GM19372 (cell line): ENCODE measurements around the gene RARRES1.
"Not testable (repeated sequence)": the region's sequence is repeated elsewhere in the genome, so short reads cannot be mapped to it uniquely, and the experiment has no call there.

Source experiments
- ATAC-seq: cut with Tn5 transposase; IDR thresholded peaks from one replicate; pipeline ENCODE4 v1.9.1; 2021; ENCODE audit warnings: mild to moderate bottlenecking, low read depth, moderate library complexity; ENCODE audit not compliant: unreplicated experiment

RARRES1 gene

DNA sequence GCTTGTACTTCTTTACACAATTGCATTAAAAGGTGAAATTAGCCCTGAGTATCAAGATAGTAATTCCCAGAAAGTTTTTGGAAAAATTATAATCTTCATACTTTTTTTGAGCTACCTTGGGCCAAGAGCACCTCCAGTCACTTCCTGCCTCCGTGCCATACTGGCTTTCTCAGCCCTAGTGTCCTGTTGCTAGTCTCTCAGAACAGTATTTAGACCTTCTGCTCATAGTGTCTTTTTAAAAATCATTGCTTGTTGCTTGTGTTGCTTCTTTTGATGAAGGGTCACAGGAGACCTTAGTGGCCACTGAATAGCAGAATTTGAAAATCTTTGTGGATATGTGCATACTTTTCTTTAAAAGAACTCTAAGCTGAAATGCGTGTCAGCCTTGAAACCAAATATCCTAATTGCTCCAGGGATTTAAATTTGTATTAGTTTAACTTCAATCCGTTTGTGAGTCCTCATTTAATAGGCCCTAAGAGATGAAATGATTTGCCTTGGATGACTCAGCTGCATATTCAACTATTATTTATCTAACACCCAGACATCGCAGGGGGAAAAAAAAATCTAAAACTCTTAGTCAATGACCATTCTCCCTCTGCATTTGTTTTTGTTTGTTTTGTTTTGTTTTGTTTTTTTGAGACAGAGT lies 30.7 kb downstream of the RARRES1 start:
- ATAC-seq, result no peak

DNA sequence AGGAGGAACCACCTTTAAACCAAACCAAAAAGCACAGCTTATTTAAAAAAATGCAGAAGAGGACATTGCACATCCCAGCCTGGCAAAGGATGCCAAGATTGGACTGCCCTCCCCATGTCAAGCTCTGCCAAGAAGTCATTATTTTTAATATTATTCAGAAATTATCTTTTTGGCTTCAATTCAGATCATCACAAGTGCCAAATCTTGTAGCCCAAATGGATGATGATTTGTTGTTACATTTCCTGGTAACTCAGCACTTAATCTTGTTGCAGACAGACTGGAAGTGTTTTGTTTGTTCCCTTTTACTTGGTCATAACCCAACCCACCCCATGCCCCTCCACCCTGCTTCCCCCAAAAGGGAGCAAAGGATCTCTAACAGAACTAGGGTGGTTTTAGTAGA lies 31.7 kb downstream of the RARRES1 start:
- no peak for ATAC-seq

DNA sequence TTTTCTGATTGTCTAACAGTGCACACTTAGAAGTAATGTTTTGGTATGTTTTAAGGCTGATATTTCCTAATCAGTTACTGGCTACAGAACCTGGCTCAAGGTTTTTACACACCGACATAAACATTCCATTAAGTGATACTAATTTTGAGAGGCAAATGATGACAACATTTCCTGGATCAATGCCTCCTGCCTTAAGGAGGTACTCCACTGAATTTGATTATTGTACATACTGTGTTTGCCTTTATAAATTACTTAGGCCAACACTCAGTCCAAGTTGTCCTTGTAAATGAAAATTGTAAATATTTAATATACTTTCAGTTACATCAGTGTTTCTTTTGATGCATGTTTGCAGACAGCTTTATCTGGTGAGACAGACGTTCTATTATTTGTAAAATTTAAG lies 35.6 kb downstream of the RARRES1 start:
- no peak for ATAC-seq

DNA sequence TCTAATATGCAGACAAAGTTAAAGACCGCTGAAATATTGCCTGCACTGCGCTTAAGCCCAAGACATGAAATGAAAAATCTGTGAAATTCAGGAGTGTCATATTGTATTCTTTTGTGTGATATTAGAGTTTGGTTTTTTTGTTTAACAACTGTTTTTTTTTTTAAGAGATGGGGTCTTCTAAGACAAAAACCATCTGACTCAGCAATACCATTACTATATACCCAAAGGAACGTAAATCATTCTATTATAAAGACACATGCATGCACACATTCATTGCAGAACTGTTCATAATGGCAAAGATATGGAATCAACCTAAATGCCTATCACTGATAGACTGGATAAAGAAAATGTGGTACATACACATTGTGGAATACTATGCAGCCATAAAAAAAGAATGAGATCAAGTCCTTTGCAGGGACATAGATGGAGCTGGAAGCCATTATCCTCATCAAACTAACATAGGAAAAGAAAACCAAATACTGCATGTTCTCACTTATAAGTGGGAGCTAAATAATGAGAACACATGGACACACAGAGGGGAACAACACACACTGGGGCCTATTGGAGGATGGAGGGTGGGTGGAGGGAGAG lies 38.3 kb downstream of the RARRES1 start:
- ATAC-seq, result not testable (repeated sequence)

DNA sequence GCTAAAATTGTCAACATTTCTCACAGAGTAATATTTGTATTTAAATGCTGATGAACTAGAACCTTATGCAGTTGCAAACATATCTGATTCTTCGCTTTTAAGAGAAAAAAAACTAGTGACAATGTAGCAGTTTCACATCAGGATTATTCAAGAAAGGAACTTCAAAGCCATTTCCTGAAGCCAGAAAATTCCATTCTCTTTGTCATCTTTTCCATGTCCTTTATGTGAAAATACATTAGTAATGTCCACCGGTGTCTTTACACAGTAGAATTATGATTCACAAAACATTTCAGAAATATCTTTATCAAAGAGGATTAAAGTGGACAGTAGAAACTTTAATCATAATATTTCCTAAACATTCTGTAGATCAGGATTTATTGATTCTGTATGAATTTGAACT lies 47.1 kb downstream of the RARRES1 start:
- ATAC-seq, result no peak

DNA sequence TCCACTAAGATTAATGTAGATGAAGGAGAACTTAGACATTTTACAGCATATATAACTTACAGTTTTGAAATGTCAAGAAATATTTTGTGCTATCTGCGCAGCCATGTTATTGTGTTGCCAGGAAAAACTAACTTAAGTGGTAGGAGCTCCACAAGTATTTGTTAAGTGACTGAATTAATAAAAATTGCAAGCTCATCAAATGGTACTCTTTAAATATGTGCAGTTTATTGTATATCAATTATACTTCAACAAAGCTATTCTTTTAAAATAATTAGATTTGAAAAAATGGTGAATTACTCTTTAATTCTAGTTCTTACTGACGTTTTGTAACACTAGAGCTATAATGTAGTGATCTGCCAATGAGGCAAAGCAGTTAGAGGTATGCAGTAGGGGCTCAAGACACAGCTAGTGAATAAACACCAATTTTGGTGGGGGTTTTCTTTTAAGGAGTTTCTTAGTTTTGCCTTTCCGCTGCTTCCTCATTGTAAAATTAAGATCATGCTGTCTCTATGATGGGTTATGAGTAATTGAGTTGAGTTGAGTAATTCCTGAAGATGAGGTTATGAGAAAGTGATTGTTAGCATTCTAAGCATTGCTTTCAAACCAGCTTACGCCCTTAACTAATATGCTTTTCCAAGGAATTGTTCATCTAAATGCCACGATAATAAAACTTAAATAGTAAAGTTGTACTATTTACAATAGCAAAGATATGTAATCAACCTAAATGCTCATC lies 48.9 kb downstream of the RARRES1 start:
- no peak for ATAC-seq

DNA sequence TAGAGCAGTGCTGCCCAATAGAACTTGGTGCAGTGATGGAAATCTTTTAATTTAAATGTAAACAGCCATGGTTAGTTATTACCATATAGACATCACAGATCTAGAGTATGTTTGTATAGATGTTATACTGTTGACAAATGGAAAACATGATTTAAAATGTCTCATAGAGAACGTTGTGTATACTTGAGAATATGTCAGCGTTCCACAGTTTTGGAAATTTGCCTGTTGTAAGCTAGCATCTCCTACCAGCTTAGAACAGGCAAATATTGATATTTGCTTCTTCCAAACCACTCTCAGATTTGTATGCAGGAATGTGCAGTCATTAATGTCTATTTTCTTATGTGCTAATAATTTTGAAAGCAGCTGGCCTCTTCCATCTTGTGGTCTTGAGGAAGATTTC lies 51.4 kb downstream of the RARRES1 start:
- no peak for ATAC-seq

DNA sequence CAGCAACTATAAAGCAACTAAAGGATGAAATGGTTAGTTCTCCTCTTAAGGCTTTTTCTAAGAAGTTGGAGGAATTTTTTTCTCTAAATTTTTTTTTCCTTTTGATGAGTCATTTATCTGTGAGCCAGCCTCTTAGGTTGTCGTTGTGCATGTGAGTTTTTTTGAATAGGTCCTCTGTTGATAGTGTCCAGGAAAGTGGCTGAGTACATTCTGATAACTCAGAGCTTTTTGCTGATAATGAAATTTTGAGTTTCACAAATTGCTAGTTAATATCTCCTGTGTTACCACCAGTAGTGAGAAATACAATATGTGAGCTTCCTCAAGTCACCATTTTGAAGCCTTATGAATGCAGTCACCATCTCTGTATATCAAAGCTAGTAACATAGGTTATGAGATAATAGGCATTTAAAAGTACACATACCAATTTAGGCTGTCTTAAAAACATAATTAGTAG lies 52.7 kb downstream of the RARRES1 start:
- no peak for ATAC-seq

DNA sequence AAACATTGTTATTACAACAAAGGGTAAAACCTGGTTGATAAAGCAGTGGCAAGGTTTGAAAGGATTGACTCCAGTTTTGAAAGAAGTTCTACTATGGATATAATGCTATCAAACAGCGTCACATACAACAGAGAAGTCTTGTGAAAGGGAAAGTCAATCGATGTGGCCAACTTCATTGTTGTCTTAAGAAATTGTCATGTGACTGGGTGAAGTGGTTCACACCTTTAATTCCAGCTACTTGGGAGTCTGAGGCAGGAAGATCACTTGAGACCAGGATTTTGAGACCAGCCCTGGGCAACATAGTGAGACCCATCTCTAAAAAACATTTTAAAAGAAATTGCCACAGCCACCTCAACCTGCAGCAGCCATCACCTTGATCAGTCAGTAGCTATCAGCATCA lies 53.6 kb downstream of the RARRES1 start:
- no peak for ATAC-seq

DNA sequence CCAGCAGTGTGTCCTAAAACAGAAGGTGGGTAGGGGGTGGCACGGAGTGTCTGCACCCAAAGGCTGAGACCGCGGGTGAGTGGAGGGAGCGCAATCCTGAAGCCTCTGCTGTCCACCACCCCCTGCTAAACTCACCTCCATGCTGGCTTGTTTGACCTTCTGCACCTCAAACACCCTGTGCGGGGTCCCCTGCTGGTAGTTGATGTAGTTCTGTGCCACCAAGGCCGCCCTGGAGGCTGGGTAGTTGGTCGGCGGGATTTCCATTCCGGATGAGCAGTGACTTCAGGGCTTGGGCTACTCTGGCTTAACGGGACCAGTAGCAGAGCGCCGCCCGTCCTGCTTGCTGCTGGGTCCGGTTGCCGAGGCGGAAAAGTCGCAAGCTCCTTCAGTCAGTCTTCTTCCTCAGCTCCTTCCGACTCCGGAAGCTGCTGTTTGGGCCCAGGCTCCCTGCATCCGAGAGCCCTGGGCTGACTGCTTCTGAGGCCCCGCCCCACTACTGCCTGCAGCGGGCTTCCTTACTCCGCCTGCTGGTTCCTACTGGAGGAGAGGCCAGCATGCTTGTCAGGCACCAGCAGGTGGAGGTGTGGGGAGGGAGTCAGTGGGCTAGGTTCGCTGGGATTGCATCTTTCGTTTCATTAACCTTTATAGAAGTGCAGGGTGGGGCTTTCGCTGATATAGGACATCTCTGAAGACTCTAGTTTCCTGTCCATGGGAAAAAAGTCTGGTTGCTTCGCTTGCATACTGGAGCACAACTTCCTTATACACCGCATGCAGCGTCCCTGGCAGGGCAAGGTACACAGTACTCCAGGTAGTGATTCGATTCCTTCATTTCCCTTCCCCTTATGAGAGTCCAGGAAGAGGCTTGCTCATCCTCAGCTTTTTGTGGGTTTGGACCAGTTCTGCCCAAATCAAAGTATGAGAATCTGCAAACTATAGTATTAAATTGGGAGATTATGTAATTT lies 59.8 kb downstream of the RARRES1 start, which contains the start of gene LXN:
TSS of gene LXN (minus strand) at position 434 of the 962 bp plus-strand sequence. CDS start at position 264, 170 bp downstream.
- peak; percentile 99 for ATAC-seq

DNA sequence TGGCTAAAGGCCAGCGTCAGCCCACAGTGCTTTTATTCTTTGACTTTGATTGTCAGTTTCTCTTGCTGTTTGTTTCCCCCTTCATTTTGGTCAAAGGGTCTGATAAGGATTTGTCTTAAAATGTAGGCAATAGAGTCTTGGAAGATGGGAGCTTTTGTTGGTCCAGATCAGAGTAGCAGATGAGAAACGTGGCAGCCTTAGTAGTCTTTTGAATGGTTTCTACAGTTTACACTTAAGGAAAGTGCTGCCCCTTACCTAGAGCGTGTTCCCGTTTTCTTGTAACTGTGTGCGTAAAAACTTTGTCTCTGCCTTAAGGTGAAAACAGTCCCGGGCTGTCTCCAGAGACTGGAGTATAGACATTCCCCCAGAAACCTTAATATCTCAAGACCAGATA lies 60.4 kb downstream of the RARRES1 start:
- no peak for ATAC-seq

DNA sequence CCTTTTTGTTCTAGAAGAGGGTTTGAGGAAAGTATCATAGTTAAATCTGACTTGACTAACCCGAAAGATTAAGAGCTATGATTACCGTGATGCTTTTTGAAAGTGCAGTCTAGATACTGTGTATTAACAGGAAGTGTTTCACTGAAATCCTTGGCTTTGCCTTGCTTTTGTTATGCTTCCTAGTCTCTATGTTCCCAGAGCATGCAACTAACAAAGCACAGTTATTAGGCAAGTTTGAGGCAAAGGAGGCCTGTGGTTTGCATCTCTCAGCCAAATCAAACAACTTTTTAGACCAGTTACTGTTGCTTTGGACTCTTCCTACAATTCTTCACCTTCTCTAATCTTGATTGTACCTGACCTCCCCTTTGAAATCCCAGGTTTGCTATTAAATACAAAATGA lies 63.8 kb downstream of the RARRES1 start:
- ATAC-seq, result no peak

DNA sequence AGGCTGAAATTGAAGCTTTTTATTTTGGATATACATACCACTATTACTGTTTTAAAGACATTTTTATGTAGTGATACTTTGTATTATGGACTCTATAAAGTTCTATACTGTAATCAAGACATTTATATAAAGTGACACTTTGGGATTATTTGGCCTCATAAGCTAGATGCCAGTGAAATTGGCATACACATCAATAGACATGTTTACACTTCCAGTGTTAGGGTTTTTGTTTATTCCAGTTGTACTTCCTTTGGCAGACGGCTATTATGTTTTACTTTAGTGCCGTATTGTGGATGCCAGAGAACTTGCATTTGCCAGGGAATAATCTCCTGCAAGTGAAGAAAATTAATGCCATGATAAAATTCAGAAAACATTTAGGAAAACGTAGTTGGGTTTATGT lies 65.8 kb downstream of the RARRES1 start:
- ATAC-seq, result no peak

DNA sequence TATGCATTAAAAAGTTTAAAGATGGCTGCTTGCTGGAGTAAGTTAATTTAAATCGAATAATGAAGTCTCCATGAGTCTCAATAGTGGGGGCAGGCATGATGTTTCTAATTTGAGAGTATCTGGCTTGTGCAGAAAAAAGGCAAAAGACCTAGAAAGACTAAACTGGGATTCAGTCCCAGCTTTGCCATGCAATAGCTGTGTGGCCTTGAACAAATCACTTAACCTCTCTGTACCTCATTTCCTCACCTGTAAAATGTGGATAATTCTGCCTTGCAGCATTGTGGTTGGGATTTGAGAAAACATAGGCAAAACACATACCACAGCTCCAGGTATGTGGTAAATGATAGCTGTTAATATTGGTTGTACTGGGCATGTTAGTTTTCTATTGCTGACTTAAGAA lies 68.4 kb downstream of the RARRES1 start:
- no peak for ATAC-seq

DNA sequence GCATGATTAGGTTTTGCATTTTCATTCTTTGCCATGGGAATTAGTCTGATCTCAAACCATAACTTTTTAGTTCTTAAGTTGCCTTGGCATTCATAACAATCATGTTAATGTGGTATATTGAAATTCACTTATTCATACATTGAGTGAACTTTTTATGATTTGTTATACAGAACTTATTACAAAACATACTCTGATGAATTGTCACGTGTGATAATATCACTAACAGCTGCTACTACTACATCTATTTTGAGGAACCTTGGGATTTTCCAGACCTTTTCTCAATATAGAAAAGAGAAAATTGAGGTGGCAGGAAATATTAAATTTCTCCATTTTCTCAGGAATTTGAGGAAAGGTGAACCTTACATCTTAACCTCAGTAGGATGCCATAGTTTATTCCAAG lies 69.0 kb downstream of the RARRES1 start:
- no peak for ATAC-seq

DNA sequence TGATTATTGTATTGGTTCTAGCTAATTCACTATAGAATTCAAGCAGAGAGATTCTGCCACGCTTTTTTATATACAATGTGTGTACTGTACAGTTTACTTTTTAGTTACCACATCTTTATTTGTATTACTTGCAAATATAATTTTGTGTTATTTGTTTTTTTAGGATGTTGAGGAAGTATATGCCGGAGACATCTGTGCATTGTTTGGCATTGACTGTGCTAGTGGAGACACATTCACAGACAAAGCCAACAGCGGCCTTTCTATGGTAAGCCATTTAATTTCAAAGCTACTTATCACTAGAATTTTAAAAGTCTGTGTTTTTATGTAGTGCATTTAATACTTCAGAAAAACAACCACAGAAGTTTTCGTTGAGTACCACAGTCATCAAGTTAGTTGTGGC lies 71.5 kb downstream of the RARRES1 start:
- ATAC-seq, result no peak

DNA sequence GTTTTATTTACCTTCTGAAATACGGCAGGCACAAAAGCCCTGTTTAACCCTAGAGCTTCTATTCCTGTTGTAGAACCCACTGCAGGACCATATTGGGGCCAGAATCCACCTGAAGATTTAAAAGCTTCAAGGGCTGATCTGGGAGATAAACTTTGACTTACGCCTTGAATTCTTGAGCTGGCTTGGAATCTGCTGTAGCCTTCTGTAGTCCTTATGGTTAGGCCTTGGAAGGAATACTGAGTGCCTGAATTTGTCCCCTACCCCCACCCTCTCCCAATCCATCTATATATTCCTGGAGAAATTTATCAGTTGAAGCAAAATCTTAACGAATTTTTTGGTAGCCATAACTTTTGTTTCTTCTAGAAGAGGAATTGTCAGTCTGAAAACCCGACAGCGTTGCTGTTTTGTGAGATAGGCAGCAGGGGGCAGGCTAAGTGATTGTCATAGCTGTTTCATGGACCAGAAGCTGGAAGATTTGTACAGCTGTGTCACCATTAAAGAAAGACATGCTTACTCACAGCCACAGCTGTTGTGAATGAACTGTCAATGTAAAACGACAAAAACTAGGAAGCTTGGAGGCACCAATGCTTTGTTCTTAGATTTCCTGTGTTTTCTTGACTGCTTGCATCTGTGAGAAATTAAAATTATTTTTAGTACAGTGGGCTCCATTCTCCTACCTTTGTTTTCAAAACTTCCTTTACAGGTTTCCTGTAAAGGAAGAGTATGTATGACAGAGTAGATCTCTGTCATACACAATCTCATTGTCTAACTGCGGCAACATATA lies 72.6 kb downstream of the RARRES1 start:
- peak; percentile 81 for ATAC-seq

DNA sequence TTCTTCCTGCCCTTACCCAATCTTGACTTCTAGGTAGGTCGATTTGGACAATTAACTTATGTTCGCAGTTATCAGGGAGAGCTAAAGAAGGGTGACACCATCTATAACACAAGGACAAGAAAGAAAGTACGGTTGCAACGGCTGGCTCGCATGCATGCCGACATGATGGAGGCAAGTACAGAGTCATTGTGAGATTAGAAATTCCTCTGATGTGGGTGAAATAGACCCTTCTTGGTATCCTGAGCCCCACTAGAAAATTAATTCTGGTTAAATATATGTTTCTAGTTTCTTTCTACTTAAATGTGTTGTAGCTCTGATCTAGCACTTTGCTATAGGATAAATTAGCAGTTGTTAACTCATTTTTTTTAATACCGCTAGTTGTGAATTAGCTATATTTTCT lies 73.4 kb downstream of the RARRES1 start:
- no peak for ATAC-seq

DNA sequence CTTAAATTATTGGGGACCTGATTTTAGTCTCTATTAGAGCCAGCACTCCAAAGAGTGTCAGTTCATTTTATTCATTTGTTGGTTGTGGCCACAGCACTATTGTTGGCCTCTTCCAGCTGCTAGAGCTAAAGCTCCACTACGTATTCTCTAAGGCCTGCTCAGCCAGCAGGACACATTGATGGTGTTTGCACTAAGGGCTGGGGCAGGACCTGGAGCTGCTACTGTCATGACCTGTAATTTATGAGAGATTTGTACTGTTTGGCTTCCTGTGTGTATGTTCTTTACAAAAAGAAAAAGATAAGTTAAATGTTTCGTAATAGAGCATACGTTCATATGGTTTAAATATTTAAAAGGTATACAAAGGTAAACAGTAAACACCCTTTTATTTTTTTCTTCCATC lies 79.8 kb downstream of the RARRES1 start:
- no peak for ATAC-seq

DNA sequence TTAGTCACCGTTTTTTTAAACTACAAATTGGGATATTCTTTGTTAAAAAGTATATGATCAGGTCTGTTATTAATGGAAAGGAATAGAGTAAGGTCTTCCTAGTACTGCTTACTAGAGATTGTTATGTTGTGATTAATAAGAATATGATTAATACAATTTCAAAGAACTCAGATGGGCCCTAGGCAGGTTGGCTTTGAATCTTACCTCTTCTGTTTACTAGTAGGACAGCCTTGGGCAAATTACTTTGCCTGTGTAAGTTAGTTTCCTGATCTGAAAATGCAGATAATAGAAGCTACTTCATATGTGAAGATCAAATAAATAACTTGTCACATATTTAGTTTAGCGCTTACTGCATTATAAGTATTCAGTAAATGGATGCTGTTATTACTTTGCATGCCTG lies 81.1 kb downstream of the RARRES1 start:
- ATAC-seq, result no peak
